ENCODE data around the gene TRIM32. TPM values are rescaled to one million over a fixed set of nuclear protein-coding genes. Genes with fewer than 3 reads are reported as not detected.

Gene TRIM32
- polyA plus RNA-seq, 1 of the 3 experiments (the other 2 are of a cell fraction) = 10.2 TPM

GRCh38 chr9:116661037-116661954 is 25.8 kb upstream of the TRIM32 start:
- ChIA-PET CTCF (interaction anchor here (0.7 to 4.9 kb wide), 11 partner anchors 9 to 1129 kb away, joined by 3 to 23 read pairs (median 4); partner anchors contain the start of gene PAPPA), POLR2A (no interaction called here)
- Histone ChIP-seq H3K9me2 (no peaks in the 10 kb centered on the region), H3K4me3 (ENCODE audit: low read depth in 2 of 2, low read length in 1 of 2) (no peak overlapping the region; a peak in 1 of 4 replicates), H3K27me3 (ENCODE audit: insufficient read depth) (no peaks in the 10 kb centered on the region), H3K4me1 (ENCODE audit: control insufficient read depth in 1 of 2, insufficient read depth in 2 of 2, low read depth in 1 of 2, low read length in 1 of 2) (no peaks in the 10 kb centered on the region; a peak in 1 of 4 replicates), H4K20me1 (ENCODE audit: insufficient read depth) (no peaks in the 10 kb centered on the region), H3K9me3 (no peaks in the 10 kb centered on the region), H3K9ac (no peak overlapping the region), H2AFZ (ENCODE audit: low read depth) (no peak overlapping the region), H3K79me2 (ENCODE audit: insufficient read depth) (no peaks in the 10 kb centered on the region), H3F3A (replicated peaks; ENCODE audit: insufficient read depth) (no peaks in the 10 kb centered on the region), H3K4me2 (no peak overlapping the region), H3K36me3 (replicated peaks in 1 of 2; ENCODE audit: control insufficient read depth in 1 of 2, insufficient read depth in 2 of 2, low read length in 1 of 2) (no peaks in the 10 kb centered on the region), H3K27ac (ENCODE audit: low read depth in 2 of 2, low read length in 1 of 2) (no peak overlapping the region)
- 56% methylated on average over 7 of the region's 7 CpGs for WGBS (ENCODE audit: low lambda C conversion rate)
- DNase-seq = peak; percentile 53
- TF ChIP-seq FOSL2 (IDR thresholded peaks at IDR 0.05; ENCODE audit: borderline replicate concordance, low read depth) (no peak), EP300 (IDR thresholded peaks at IDR 0.05; ENCODE audit: borderline replicate concordance in 1 of 2, low read depth in 1 of 2, low read length in 1 of 2) (0 out of 4 replicates have a peak, but pooled peaks of 1 of the 2 experiments have one; percentile 20), CTCF (IDR thresholded peaks at IDR 0.05) (peak; percentile 80), TCF12 (IDR thresholded peaks at IDR 0.05) (no peak), RXRA (IDR thresholded peaks at IDR 0.05; ENCODE audit: borderline replicate concordance, low read depth) (no peak), FOXJ3 (CRISPR knock-in tag; IDR thresholded peaks at IDR 0.05) (no peak), RAD21 (IDR thresholded peaks at IDR 0.05; ENCODE audit: low read length) (peak; percentile 92), REST (IDR thresholded peaks at IDR 0.05; ENCODE audit: low read depth, low read length) (no peak), POLR2AphosphoS5 (IDR thresholded peaks at IDR 0.05; ENCODE audit: low read depth, low read length) (no peak), EZH2phosphoT487 (IDR thresholded peaks at IDR 0.05; ENCODE audit: borderline replicate concordance, low read depth) (no peak), SIN3A (IDR thresholded peaks at IDR 0.05; ENCODE audit: borderline replicate concordance, low read depth, low read length) (no peak), RCOR1 (IDR thresholded peaks at IDR 0.05; ENCODE audit: low read length) (no peak), NRF1 (IDR thresholded peaks at IDR 0.05; ENCODE audit: low read depth, low read length) (no peak), GABPA (IDR thresholded peaks at IDR 0.05; ENCODE audit: low read depth) (no peak), TEAD4 (IDR thresholded peaks at IDR 0.05; ENCODE audit: borderline replicate concordance, insufficient read depth) (no peak), FOXM1 (IDR thresholded peaks at IDR 0.05; ENCODE audit: low read depth) (no peak), JUND (IDR thresholded peaks at IDR 0.05) (no peak), MXI1 (IDR thresholded peaks at IDR 0.05; ENCODE audit: low read depth, low read length) (no peak), CHD2 (IDR thresholded peaks at IDR 0.05; ENCODE audit: low read length, partially characterized antibody) (no peak), SMC3 (IDR thresholded peaks at IDR 0.05; ENCODE audit: low read depth, low read length) (peak; percentile 76), RFX5 (IDR thresholded peaks at IDR 0.05; ENCODE audit: low read length) (no peak), ELF1 (IDR thresholded peaks at IDR 0.05) (no peak)
- TF ChIP-seq, protein P1, sequence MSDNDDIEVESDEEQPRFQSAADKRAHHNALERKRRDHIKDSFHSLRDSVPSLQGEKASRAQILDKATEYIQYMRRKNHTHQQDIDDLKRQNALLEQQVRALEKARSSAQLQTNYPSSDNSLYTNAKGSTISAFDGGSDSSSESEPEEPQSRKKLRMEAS (IDR thresholded peaks at IDR 0.05; ENCODE audit: low read depth) = no peak
- TF ChIP-seq, protein P2, sequence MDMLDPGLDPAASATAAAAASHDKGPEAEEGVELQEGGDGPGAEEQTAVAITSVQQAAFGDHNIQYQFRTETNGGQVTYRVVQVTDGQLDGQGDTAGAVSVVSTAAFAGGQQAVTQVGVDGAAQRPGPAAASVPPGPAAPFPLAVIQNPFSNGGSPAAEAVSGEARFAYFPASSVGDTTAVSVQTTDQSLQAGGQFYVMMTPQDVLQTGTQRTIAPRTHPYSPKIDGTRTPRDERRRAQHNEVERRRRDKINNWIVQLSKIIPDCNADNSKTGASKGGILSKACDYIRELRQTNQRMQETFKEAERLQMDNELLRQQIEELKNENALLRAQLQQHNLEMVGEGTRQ (IDR thresholded peaks at IDR 0.05; ENCODE audit: borderline replicate concordance, low read depth, low read length) = no peak
